Fibroblast of the aortic adventitia (primary cell): ENCODE results near the gene CAPN10. TPM values are rescaled to one million over a fixed set of nuclear protein-coding genes. Genes with fewer than 3 reads are reported as not detected.

Experiments
- DNase-seq: peaks from one replicate; pipeline ENCODE4 v3.0.0-alpha.2; 2010; ENCODE audit warnings: low read depth
- H3K4me3 ChIP-seq: 2 replicates; pipeline ENCODE4 v1.5.1; 2011; ENCODE audit warnings: low read depth, mild to moderate bottlenecking, control low read depth, low read length, moderate library complexity
- CTCF ChIP-seq: IDR thresholded peaks from 2 replicates; pipeline ENCODE4 v1.5.1; 2011; ENCODE audit warnings: mild to moderate bottlenecking, low read length, control low read depth, inconsistent platforms; ENCODE audit not compliant: insufficient read depth
- total RNA-seq: library from RNA; depleted of rRNA; stranded (reverse); fragments of >200 nt; gene quantifications from 2 replicates; pipeline ENCODE4 v1.2.3, GENCODE V29; 2012; ENCODE audit warnings: low replicate concordance

CAPN10 gene
- total RNA-seq, 1 donor = 14.3 TPM

GRCh38 chr2:240637116-240637900 lies 50.8 kb downstream of the CAPN10 start:
- TF ChIP-seq CTCF = no peak
- no peak for DNase-seq
- H3K4me3 ChIP-seq = no peak overlapping the region

- DNase-seq = no peak
- no peak for TF ChIP-seq CTCF
- H3K4me3 ChIP-seq = no peak overlapping the region
These were observed 51.4 kb downstream of the CAPN10 start for GRCh38 chr2:240637901-240638345.

GRCh38 chr2:240638512-240639160 lies 52.1 kb downstream of the CAPN10 start:
- TF ChIP-seq CTCF = no peak
- no peak overlapping the region for H3K4me3 ChIP-seq
- DNase-seq = peak; percentile 2

GRCh38 chr2:240639566-240639965 lies 53.0 kb downstream of the CAPN10 start:
- TF ChIP-seq CTCF = no peak
- no peak for DNase-seq
- no peak overlapping the region for H3K4me3 ChIP-seq

- peak; percentile 32 for TF ChIP-seq CTCF
- no peak overlapping the region for H3K4me3 ChIP-seq
- peak; percentile 1 for DNase-seq
These were observed 54.4 kb downstream of the CAPN10 start for GRCh38 chr2:240640939-240641338.

GRCh38 chr2:240642061-240642805 lies 55.7 kb downstream of the CAPN10 start:
- no peak for DNase-seq
- H3K4me3 ChIP-seq = no peak overlapping the region
- TF ChIP-seq CTCF = no peak
